ENCODE measurements around the gene C20orf96.

- TF ChIP-seq POLR2AphosphoS5 (IDR thresholded peaks at IDR 0.05; ENCODE audit: low read depth, low read length), result no peak
- no peak for TF ChIP-seq TAF1 (IDR thresholded peaks at IDR 0.05; ENCODE audit: borderline replicate concordance, low read depth, low read length)
Measured at GRCh38 chr20:278607-279571, 11.7 kb downstream of the C20orf96 start.
